ENCODE data around the gene KIAA0825. TPM values are rescaled to one million over a fixed set of nuclear protein-coding genes. Genes with fewer than 3 reads are reported as not detected.
A peak's percentile ranks its signal among the peaks of the same experiment; 100 is the strongest.

Gene KIAA0825
- total and polyA plus RNA-seq, 2 donors (not counting 1 experiment from before 2014, with no cell fraction given), result 1.7 to 3.6 TPM

- Histone ChIP-seq H2AFZ (ENCODE audit: low read length) (no peak overlapping the region), H3K27me3 (ENCODE audit: control insufficient read depth, insufficient read depth, low read length) (no peaks in the 10 kb centered on the region), H3K9me3 (ENCODE audit: control insufficient read depth, insufficient read depth, low read depth, low read length) (no peaks in the 10 kb centered on the region), H3K36me3 (ENCODE audit: control insufficient read depth, insufficient read depth, low read length) (no peaks in the 10 kb centered on the region), H3K4me3 (replicated peaks in 1 of 4; ENCODE audit: control extremely low read depth in 1 of 4, insufficient read depth in 1 of 4, low read depth in 3 of 4, low read length in 4 of 4) (no peak overlapping the region), H3K4me2 (ENCODE audit: extremely low read depth, insufficient read depth, low read length) (no peak overlapping the region), H3K79me2 (ENCODE audit: control insufficient read depth, insufficient read depth, low read length) (no peaks in the 10 kb centered on the region), H3K9ac (ENCODE audit: insufficient read depth, low read length) (no peak overlapping the region), H4K20me1 (ENCODE audit: control insufficient read depth, extremely low read depth, insufficient read depth, low read length) (no peaks in the 10 kb centered on the region), H3K4me1 (ENCODE audit: control insufficient read depth, extremely low read depth, insufficient read depth, low read length) (no peaks in the 10 kb centered on the region), H3K27ac (ENCODE audit: insufficient read depth, low read length) (no peak overlapping the region)
- no peak for DNase-seq (ENCODE audit: low read depth in 2 of 2)
- TF ChIP-seq EZH2 (IDR thresholded peaks at IDR 0.05; ENCODE audit: low read length, missing control alignments), result no peak
- TF ChIP-seq, protein P1, sequence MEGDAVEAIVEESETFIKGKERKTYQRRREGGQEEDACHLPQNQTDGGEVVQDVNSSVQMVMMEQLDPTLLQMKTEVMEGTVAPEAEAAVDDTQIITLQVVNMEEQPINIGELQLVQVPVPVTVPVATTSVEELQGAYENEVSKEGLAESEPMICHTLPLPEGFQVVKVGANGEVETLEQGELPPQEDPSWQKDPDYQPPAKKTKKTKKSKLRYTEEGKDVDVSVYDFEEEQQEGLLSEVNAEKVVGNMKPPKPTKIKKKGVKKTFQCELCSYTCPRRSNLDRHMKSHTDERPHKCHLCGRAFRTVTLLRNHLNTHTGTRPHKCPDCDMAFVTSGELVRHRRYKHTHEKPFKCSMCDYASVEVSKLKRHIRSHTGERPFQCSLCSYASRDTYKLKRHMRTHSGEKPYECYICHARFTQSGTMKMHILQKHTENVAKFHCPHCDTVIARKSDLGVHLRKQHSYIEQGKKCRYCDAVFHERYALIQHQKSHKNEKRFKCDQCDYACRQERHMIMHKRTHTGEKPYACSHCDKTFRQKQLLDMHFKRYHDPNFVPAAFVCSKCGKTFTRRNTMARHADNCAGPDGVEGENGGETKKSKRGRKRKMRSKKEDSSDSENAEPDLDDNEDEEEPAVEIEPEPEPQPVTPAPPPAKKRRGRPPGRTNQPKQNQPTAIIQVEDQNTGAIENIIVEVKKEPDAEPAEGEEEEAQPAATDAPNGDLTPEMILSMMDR (conservative IDR thresholded peaks at IDR 0.05 in 1 of 2, IDR thresholded peaks at IDR 0.05 in 1 of 2; ENCODE audit: low read depth in 1 of 2, low read length in 2 of 2), result no peak
Measured at GRCh38 chr5:94409440-94409839, 209.0 kb downstream of the KIAA0825 start.

GRCh38 chr5:94407023-94407422, 211.4 kb downstream of the KIAA0825 start:
- Histone ChIP-seq H3K4me2 (ENCODE audit: extremely low read depth, insufficient read depth, low read length) (no peak overlapping the region), H3K9me3 (ENCODE audit: control insufficient read depth, insufficient read depth, low read depth, low read length) (no peaks in the 10 kb centered on the region), H3K9ac (ENCODE audit: insufficient read depth, low read length) (no peak overlapping the region), H3K79me2 (ENCODE audit: control insufficient read depth, insufficient read depth, low read length) (no peaks in the 10 kb centered on the region), H3K27ac (ENCODE audit: insufficient read depth, low read length) (no peak overlapping the region), H3K4me3 (replicated peaks in 1 of 4; ENCODE audit: control extremely low read depth in 1 of 4, insufficient read depth in 1 of 4, low read depth in 3 of 4, low read length in 4 of 4) (no peak overlapping the region), H3K4me1 (ENCODE audit: control insufficient read depth, extremely low read depth, insufficient read depth, low read length) (no peaks in the 10 kb centered on the region), H4K20me1 (ENCODE audit: control insufficient read depth, extremely low read depth, insufficient read depth, low read length) (no peaks in the 10 kb centered on the region), H3K36me3 (ENCODE audit: control insufficient read depth, insufficient read depth, low read length) (no peaks in the 10 kb centered on the region), H2AFZ (ENCODE audit: low read length) (no peak overlapping the region), H3K27me3 (ENCODE audit: control insufficient read depth, insufficient read depth, low read length) (no peaks in the 10 kb centered on the region)
- peak in 1 of 2 donors; percentile 20 for DNase-seq (ENCODE audit: low read depth in 2 of 2)
- TF ChIP-seq, protein P1 (conservative IDR thresholded peaks at IDR 0.05 in 1 of 2, IDR thresholded peaks at IDR 0.05 in 1 of 2; ENCODE audit: low read depth in 1 of 2, low read length in 2 of 2), result no peak
- TF ChIP-seq EZH2 (IDR thresholded peaks at IDR 0.05; ENCODE audit: low read length, missing control alignments), result no peak

- no peak overlapping the region for H3K4me3 ChIP-seq (replicated peaks in 1 of 4; ENCODE audit: control extremely low read depth in 1 of 4, insufficient read depth in 1 of 4, low read depth in 3 of 4, low read length in 4 of 4)
Measured at GRCh38 chr5:94403483-94403882, 214.9 kb downstream of the KIAA0825 start.

More at GRCh38 chr5:94403483-94403882, 214.9 kb downstream of the KIAA0825 start:
- no peak for DNase-seq (ENCODE audit: low read depth in 2 of 2)
- Histone ChIP-seq H3K9me3 (ENCODE audit: control insufficient read depth, insufficient read depth, low read depth, low read length) (no peaks in the 10 kb centered on the region), H3K4me2 (ENCODE audit: extremely low read depth, insufficient read depth, low read length) (no peak overlapping the region), H2AFZ (ENCODE audit: low read length) (no peak overlapping the region), H3K27ac (ENCODE audit: insufficient read depth, low read length) (no peak overlapping the region), H3K36me3 (ENCODE audit: control insufficient read depth, insufficient read depth, low read length) (no peaks in the 10 kb centered on the region), H3K4me1 (ENCODE audit: control insufficient read depth, extremely low read depth, insufficient read depth, low read length) (no peaks in the 10 kb centered on the region), H3K27me3 (ENCODE audit: control insufficient read depth, insufficient read depth, low read length) (no peaks in the 10 kb centered on the region), H4K20me1 (ENCODE audit: control insufficient read depth, extremely low read depth, insufficient read depth, low read length) (no peaks in the 10 kb centered on the region), H3K9ac (ENCODE audit: insufficient read depth, low read length) (no peak overlapping the region), H3K79me2 (ENCODE audit: control insufficient read depth, insufficient read depth, low read length) (no peaks in the 10 kb centered on the region)
- no peak for TF ChIP-seq EZH2 (IDR thresholded peaks at IDR 0.05; ENCODE audit: low read length, missing control alignments)
- TF ChIP-seq, protein P1 (conservative IDR thresholded peaks at IDR 0.05 in 1 of 2, IDR thresholded peaks at IDR 0.05 in 1 of 2; ENCODE audit: low read depth in 1 of 2, low read length in 2 of 2), result no peak

All from fibroblast of lung (primary cell).